Activated CD4-positive, alpha-beta T cell treated with anti-CD3 and anti-CD28 coated beads, Interleukin-2, Interleukin-6, amounts not matched to agents 100 ng/mL and 50 ng/mL, durations not matched to agents 16 hours and 8 hours (primary cell): ENCODE measurements around the gene RRP12.
"Not testable (repeated sequence)": the region's sequence is repeated elsewhere in the genome, so short reads cannot be mapped to it uniquely, and the experiment has no call there.

Experiments used
- DNase-seq: peaks from one replicate; pipeline ENCODE4 v3.0.0-alpha.2; 2020

The RRP12 gene

DNA sequence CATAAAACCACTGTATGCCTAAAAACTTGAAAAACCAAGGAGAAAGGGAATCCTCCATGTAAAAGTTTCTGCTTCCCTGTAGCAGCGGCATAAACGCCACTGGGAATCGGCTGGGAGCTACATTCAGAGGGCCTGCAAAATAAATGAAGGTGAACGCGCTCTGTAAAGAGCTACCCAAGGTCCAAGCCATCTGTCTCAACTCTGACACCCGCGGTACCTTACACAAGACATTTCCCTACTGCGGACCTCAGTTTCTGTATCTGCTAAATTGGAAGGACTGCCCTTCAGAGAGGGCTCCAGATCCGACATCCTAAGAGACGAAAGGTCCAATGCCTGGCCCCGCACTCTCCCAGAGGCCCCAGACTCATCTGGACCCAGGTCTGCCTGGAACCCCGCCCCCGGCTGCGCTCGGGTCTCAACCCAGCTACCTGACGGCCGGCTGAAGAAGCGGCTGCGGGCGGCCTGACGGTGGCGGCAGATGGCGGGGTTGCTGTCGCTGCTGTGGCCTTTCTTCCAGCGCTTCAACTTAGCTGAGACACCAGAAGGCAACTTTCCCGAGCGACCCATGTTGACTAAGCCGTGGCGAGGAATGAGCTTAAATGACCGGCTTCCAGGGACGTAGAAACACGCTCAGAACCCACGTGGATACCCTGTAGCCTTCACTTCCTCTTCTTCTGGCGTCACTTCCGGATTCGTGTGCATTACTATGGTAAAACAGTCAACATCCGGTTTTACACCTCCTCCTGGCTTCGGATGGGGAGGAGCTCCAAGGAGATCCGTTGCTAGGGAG, at the start of gene RRP12:
Gene RRP12 (minus strand): TSS at position 676 of the 790 bp plus-strand sequence. CDS start 109 bp downstream, at position 567.
- DNase-seq: peak; percentile 96

DNA sequence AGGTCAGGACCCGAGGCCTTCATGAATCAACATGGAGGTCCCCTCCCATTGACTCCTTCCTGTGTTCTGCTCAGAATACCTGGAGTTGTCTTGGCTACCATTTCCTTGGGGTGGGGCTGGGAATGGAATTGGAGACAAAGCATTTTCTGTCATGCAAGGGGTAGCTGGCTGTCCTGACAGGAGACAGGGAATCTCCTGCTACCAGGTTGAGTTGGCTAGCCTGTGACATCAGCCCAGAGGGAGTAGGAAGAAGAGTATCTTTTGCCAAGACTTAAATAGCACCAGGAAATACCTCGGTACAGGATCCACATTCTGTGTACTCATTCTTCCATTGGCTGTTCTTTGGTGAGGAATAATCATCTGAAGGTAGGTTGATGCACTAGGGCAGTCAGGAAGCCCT, 49.7 kb upstream of the RRP12 start:
- DNase-seq: no peak

DNA sequence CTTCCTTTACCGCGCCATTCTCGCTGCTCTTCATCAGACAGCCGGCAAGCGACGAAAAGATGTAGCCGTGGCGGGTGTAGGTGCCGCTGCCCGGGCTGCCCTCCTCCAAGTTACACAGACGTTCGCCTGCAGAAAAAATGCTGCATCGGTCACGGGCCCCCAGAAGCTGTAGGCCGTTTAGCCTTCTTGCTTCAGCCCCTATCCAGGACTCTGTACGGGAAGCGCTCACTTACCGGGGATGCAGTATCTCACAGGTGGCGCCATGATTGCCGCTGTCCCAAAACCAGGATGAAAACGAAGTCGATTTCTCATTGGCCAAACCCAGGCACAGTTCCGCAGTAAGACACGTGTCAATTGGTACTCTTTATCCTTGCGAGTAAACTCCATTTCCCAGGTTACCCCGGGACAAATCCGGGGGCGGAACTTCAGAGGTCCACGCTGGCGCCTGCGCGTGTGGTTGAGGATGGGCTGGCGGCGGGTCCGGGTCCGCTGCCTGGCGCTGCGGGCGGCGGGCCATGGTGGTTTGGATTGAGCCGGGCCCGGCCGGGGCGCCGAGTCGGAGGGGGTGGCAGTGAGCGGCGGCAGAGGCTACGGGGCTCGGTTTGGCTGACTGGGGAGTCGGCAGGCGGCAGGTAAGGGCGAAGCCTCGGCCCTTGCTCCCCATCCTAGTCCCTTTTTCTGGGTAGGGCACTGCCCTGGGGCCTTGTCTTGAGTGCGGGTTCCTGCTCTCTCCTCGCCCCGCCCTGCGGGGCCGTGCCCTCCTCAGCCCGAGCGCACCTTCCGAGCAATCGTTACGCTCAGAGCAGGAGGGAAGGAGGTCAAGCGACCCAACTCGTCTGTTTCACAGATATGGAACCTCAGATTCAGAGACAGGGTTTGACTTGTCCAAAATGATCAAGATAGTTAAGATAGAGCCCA, 44.8 kb upstream of the RRP12 start, which contains the start of the genes EXOSC1 and ZDHHC16:
Gene EXOSC1 (minus strand): TSS at position 285 of the 918 bp plus-strand sequence. CDS start 21 bp downstream, at position 264.
Gene ZDHHC16 (plus strand): TSS at position 454 of the 918 bp plus-strand sequence. CDS start 5,501 bp downstream, outside the sequence.
- peak; percentile 97 for DNase-seq

- no peak for DNase-seq
Measured at GRCh38 chr10:97445357-97445721, 44.2 kb upstream of the RRP12 start.

GRCh38 chr10:97444212-97444611, 43.1 kb upstream of the RRP12 start:
- DNase-seq: peak; percentile 40

GRCh38 chr10:97442277-97442676, 41.1 kb upstream of the RRP12 start:
- no peak for DNase-seq

DNA sequence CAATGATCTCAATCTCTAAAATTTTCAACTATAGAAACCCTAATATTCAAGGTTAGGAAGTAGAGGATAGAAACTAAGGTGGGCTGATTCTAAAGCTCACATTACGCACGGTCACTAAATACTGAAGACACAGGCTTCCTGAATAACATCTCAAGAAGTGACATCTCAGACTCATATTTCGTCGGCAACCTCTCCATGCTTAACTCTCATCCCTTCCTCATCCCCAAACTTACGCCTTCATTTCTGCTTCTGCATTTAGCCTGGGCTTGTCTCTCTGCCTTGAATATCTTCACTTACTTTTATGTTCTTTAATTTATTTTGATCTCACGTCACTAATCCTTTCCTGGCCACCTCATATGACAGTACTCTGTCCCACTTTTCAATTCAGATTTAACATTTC, 34.1 kb upstream of the RRP12 start:
- no peak for DNase-seq

DNA sequence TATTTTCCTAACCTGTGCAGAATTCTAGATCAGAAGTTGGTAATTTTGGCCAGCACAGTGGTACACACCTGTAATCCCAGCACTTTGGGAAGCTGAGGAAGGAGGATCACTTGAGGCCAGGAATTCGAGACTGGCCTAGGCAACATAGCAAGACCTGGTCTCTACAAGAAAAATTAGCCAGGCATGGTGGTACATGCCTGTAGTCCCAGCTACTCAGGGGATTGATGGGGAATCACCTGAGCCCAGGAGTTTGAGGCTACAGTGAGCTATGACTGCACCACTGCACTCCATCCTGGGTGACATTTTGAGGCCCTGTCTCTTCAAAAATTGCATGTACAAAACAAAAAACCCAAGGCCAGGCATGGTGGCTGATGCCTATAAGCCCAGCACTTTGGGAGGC, 33.4 kb upstream of the RRP12 start:
- DNase-seq: no peak

DNA sequence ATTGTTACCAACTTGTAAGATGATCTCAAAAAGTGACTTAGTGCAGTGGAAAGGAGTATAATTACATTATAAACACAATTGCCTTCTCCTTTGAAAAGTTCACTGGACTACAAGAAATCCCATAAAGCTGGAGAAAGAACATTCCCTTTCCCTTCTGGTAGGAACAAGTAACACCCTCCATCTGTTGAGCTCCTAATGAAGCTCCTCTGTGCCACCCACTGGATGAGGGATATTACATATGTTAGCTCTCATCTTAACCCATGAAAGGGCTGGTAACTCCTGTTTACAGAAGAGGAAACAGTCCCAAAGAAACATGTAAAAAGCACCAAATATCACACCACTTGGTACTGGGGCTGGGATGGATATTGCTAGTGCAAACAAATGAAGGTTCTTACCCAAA, 32.9 kb upstream of the RRP12 start:
- no peak for DNase-seq

DNA sequence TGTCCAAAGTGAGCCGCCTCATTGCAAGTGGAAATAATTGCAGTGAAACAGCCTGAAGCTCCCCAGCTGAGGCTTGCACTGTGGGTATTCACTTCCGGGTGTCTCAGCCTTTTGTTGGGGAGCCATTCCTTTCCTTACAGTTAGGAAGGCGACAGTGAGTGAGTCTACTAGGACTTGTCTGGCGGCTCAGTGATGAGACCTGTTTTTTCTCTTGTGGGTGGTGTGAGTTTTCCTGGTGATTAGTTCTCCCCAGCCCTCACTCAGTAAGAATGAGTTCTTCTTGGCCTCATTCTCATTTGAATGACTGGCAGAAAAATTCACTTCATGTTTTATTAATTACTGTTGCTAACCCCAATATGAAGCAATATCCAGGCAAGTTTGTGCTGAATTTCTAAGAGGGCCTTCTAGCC, 27.4 kb upstream of the RRP12 start:
- DNase-seq: peak; percentile 62

DNA sequence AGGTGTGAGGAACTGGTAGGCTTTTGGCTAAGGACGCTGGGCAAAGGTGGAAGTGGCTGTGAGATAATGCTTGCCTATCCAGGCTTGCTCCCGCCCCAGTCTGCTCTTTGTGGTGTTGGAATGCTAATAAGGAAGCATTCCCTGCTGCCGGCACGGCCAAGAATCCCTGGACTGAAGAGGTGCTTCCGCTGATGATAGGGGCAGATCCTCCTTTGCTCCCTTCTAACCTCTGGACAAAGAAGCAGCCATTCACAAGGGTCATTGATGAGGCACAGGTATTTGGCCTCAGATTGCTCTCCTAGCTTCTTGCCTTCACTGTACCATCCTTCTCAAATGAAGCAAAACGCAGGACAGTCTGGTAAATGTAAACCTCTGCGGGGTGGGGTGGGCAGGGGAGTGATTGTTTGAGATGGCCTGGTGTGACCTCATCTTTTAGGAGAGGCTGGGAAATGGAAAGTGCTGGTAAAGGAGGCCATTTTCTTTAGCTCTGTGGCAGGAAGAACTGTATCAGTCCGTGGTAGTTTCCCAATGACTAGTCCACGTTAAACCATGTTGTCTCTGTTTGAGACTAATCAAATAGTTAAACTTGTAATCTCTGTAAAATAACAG, 26.5 kb upstream of the RRP12 start:
- peak; percentile 81 for DNase-seq

GRCh38 chr10:97426776-97427570, 25.8 kb upstream of the RRP12 start:
- no peak for DNase-seq

- DNase-seq: peak; percentile 99
Measured at GRCh38 chr10:97425964-97426775, 25.0 kb upstream of the RRP12 start, which contains the start of gene PGAM1. Gene PGAM1, plus strand, starts transcription at chr10:97426191. Its CDS starts 117 bp downstream, at chr10:97426308.

DNA sequence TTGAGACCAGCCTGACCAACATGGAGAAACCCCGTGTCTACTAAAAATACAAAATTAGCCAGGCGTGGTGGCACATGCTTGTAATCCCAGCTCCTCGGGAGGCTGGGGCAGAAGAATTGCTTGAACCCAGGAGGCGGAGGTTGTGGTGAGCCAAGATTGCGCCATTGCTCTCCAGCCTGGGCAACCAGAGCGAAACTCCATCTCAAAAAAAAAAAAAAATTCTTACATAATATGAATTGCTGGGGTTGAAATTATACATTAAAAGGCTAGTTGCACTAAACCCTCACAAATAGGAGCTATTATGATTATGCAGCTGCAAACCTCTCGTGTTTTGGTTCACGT, 22.6 kb upstream of the RRP12 start:
- not testable (repeated sequence) for DNase-seq

GRCh38 chr10:97416565-97416964, 15.4 kb upstream of the RRP12 start:
- DNase-seq: no peak

DNA sequence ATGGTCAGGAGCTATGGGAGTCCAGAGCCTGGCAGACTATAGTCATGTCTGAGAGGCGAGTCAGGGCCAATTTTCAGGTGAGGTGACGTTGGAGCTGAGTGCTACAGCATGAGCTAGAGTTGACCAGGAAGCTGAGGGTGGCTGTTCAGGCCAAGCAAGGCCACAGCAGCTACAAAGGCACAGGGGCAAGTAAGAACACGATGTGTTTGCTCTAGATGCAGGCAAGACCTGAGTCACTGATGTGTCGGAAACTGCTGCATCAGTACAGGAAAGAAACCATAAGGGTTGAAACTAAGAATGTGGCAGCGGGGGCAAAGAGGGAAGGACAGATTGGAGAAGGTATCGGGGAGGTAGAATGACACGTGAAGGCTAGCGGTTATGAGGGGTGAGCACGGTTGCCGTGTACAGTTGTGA, 11.8 kb upstream of the RRP12 start:
- peak; percentile 91 for DNase-seq

DNA sequence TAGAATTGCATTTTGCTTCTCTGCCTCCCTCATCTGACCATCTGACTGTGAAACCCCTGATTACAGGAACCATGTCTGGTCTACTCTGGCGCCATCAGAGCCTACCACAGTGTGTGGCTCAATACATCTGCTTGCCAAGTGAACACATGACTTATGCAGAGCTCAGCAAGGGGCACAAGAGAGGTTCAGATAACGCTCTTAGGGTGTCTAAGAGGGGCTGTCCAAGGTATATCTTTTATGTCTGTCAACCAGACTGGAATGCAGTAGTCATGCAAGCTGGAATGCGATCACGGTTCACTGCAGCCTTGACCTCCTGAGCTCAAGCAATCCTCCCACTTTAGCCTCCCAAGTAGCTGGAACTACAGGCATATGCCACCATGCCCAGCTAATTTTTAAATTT, 10.3 kb upstream of the RRP12 start:
- DNase-seq: no peak

GRCh38 chr10:97408496-97408992, 7.4 kb upstream of the RRP12 start:
- no peak for DNase-seq

DNA sequence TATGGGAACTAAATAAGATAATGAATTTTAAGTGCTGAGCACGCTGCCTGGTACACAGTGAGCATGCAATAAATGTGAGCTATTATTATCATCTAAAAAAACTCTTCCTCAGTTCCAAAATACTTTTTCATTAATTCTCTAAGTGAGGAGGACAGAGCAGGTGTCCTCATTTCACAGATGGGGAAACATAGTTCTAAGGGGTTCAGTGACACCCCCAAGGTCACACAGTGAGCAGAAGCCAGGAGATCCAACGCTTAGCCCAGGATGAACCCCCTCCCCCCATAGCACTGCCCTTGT, 6.8 kb upstream of the RRP12 start:
- no peak for DNase-seq

- DNase-seq: peak; percentile 87
Measured at GRCh38 chr10:97407211-97407951, 6.2 kb upstream of the RRP12 start.

DNA sequence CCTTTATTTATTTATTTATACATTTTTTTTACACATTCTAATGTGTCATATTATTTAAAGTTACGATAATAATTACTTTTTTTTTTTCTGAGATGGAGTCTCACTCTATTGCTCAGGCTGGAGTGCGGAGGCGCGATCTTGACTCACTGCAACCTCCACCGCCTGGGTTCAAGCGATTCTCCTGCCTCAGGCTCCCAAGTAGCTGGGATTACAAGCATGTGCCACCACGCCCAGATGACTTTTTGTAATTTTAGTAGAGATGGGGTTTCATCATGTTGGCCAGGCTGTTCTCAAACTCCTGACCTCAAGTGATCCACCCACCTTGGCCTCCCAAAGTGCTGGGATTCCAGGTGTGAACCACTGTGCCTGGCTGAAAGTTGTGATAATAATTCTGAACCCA, 5.3 kb upstream of the RRP12 start:
- not testable (repeated sequence) for DNase-seq
